OCI-LY1 (cell line): ENCODE data around the gene ZFYVE28.
A peak's percentile ranks its signal among the peaks of the same experiment; 100 is the strongest.

Experiments
- H2AFZ ChIP-seq: fragments of 200-600 bp; sonication (generic), shearing (Covaris generic); 2 replicates; pipeline ENCODE4 v1.6.0; 2014; ENCODE audit warnings: antibody characterized with exemption, mild to moderate bottlenecking, low read length
- H3F3A ChIP-seq: fragments of 200-600 bp; sonication (generic), shearing (Covaris generic); 2 replicates; pipeline ENCODE4 v1.6.0; 2014; ENCODE audit warnings: mild to moderate bottlenecking, antibody characterized with exemption, low read length, moderate library complexity; ENCODE audit not compliant: insufficient read depth
- H3K27ac ChIP-seq: fragments of 200-600 bp; sonication (generic); 2 replicates; pipeline ENCODE4 v1.5.1; 2014; ENCODE audit warnings: low read length, mixed run types, mild to moderate bottlenecking, low read depth; ENCODE audit not compliant: poor library complexity, severe bottlenecking
- H3K27me3 ChIP-seq: fragments of 200-600 bp; sonication (generic); 2 replicates; pipeline ENCODE4 v1.6.0; 2014; ENCODE audit warnings: antibody characterized with exemption, mild to moderate bottlenecking, low read length, moderate library complexity; ENCODE audit not compliant: insufficient read depth
- H3K36me3 ChIP-seq: fragments of 200-600 bp; sonication (generic); 2 replicates; pipeline ENCODE4 v1.6.1; 2014; ENCODE audit warnings: mild to moderate bottlenecking, antibody characterized with exemption, low read length, moderate library complexity, mixed read lengths; ENCODE audit not compliant: insufficient read depth
- H3K4me1 ChIP-seq: fragments of 200-600 bp; sonication (generic); 2 replicates; pipeline ENCODE4 v1.5.1; 2014; ENCODE audit warnings: mild to moderate bottlenecking, low read length, moderate library complexity; ENCODE audit not compliant: insufficient read depth, severe bottlenecking
- H3K4me2 ChIP-seq: fragments of 200-600 bp; sonication (generic), shearing (Covaris generic); 2 replicates; pipeline ENCODE4 v1.6.1; 2014; ENCODE audit warnings: low read length
- H3K4me3 ChIP-seq: fragments of 200-600 bp; sonication (generic); 2 replicates; pipeline ENCODE4 v1.5.1; 2014; ENCODE audit warnings: low read length, low read depth, mild to moderate bottlenecking, mixed read lengths; ENCODE audit not compliant: poor library complexity, severe bottlenecking
- H3K79me2 ChIP-seq: fragments of 200-600 bp; shearing (Covaris generic); 2 replicates; pipeline ENCODE4 v1.6.1; 2016; ENCODE audit warnings: mixed run types, low read length, mixed read lengths; ENCODE audit not compliant: insufficient read depth
- H3K9ac ChIP-seq: fragments of 200-600 bp; sonication (generic), shearing (Covaris generic); 2 replicates; pipeline ENCODE4 v1.6.1; 2014; ENCODE audit warnings: mild to moderate bottlenecking, low read length, mixed read lengths
- H3K9me2 ChIP-seq: fragments of 200-600 bp; sonication (generic), shearing (Covaris generic); 2 replicates; pipeline ENCODE4 v1.6.1; 2014; ENCODE audit warnings: low read depth, mild to moderate bottlenecking, low read length, mixed read lengths
- H3K9me3 ChIP-seq: fragments of 200-600 bp; shearing (Covaris generic); 2 replicates; pipeline ENCODE4 v1.6.1; 2014; ENCODE audit warnings: low read length, mixed read lengths
- H4K20me1 ChIP-seq: fragments of 200-600 bp; sonication (generic), shearing (Covaris generic); 2 replicates; pipeline ENCODE4 v1.6.0; 2016; ENCODE audit warnings: mild to moderate bottlenecking, low read length; ENCODE audit not compliant: insufficient read depth
- EZH2 ChIP-seq: fragments of 200-600 bp; sonication (generic), shearing (Covaris generic); IDR thresholded peaks from 2 replicates; pipeline ENCODE4 v1.8.0; 2017; ENCODE audit warnings: borderline replicate concordance, mixed run types, mild to moderate bottlenecking, antibody characterized with exemption, low read length, moderate library complexity, mixed read lengths
- TF ChIP-seq, protein P1 (sequence below): fragments of 200-600 bp; sonication (generic), shearing (Covaris generic); IDR thresholded peaks from 2 replicates; pipeline ENCODE4 v1.5.1; 2017; ENCODE audit warnings: mild to moderate bottlenecking, antibody characterized with exemption, low read length, moderate library complexity, mixed read lengths

Gene ZFYVE28

GRCh38 chr4:2295900-2296442 lies 122.5 kb downstream of the ZFYVE28 start:
- Histone ChIP-seq H3K9me3 (no peaks in the 10 kb centered on the region), H3K9ac (no peak overlapping the region; the same call in 1 of the 2 replicates), H3K4me1 (peaks cover 39% of the 10 kb centered on the region), H3K4me2 (peak overlapping the region; percentile 72; the same call in 1 of the 2 replicates), H3F3A (no peaks in the 10 kb centered on the region), H4K20me1 (no peaks in the 10 kb centered on the region), H3K27ac (peak overlapping the region; percentile 79), H3K36me3 (no peaks in the 10 kb centered on the region; the same call in 1 of the 2 replicates), H2AFZ (no peak overlapping the region), H3K79me2 (no peaks in the 10 kb centered on the region), H3K27me3 (no peaks in the 10 kb centered on the region), H3K9me2 (no peaks in the 10 kb centered on the region), H3K4me3 (no peak overlapping the region)
- TF ChIP-seq, protein P1, sequence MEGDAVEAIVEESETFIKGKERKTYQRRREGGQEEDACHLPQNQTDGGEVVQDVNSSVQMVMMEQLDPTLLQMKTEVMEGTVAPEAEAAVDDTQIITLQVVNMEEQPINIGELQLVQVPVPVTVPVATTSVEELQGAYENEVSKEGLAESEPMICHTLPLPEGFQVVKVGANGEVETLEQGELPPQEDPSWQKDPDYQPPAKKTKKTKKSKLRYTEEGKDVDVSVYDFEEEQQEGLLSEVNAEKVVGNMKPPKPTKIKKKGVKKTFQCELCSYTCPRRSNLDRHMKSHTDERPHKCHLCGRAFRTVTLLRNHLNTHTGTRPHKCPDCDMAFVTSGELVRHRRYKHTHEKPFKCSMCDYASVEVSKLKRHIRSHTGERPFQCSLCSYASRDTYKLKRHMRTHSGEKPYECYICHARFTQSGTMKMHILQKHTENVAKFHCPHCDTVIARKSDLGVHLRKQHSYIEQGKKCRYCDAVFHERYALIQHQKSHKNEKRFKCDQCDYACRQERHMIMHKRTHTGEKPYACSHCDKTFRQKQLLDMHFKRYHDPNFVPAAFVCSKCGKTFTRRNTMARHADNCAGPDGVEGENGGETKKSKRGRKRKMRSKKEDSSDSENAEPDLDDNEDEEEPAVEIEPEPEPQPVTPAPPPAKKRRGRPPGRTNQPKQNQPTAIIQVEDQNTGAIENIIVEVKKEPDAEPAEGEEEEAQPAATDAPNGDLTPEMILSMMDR, result no peak
- TF ChIP-seq EZH2, result no peak

DNA sequence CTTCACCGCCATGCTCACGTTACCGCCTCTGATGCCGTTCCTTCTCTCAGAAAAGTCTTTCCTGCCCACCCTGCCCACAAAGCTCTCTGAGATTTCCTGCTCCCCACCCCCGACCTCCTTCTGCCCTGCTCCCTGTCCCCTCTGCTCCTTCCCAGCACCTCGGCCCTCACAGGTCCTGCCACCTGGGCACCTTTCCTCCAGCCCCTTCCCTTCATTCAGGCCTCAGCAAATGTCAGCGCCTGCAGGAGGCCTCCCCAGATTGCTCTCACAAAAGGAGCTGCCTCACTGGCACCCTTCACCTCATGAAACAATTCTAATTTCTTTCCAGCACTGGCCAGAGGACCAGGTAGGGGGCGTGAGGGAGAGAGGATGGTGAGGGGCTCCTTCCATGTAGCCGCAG lies 122.9 kb downstream of the ZFYVE28 start:
- no peak overlapping the region for H3K9ac ChIP-seq
- no peak overlapping the region for H2AFZ ChIP-seq
- TF ChIP-seq, protein P1, result no peak
- TF ChIP-seq EZH2, result no peak
- no peak overlapping the region for H3K4me2 ChIP-seq
- no peaks in the 10 kb centered on the region for H3K27me3 ChIP-seq
- H3F3A ChIP-seq, result no peaks in the 10 kb centered on the region
- H3K27ac ChIP-seq, result no peak overlapping the region
- no peaks in the 10 kb centered on the region for H3K9me2 ChIP-seq
- no peaks in the 10 kb centered on the region; the same call in 1 of the 2 replicates for H3K36me3 ChIP-seq
- H3K4me1 ChIP-seq, result peaks cover 44% of the 10 kb centered on the region
- H3K79me2 ChIP-seq, result no peaks in the 10 kb centered on the region
- no peaks in the 10 kb centered on the region for H3K9me3 ChIP-seq
- no peaks in the 10 kb centered on the region for H4K20me1 ChIP-seq
- H3K4me3 ChIP-seq, result no peak overlapping the region

- H3K9me3 ChIP-seq, result no peaks in the 10 kb centered on the region
- H3K9me2 ChIP-seq, result no peaks in the 10 kb centered on the region
- no peaks in the 10 kb centered on the region for H3K27me3 ChIP-seq
- no peak overlapping the region for H3K4me2 ChIP-seq
- H3K27ac ChIP-seq, result no peak overlapping the region
- no peaks in the 10 kb centered on the region for H3F3A ChIP-seq
- no peaks in the 10 kb centered on the region for H3K79me2 ChIP-seq
- H3K4me1 ChIP-seq, result peaks cover 34% of the 10 kb centered on the region
- no peaks in the 10 kb centered on the region for H4K20me1 ChIP-seq
- no peaks in the 10 kb centered on the region; the same call in 1 of the 2 replicates for H3K36me3 ChIP-seq
- H3K4me3 ChIP-seq, result no peak overlapping the region
- TF ChIP-seq, protein P1, result no peak
- TF ChIP-seq EZH2, result no peak
- no peak overlapping the region for H3K9ac ChIP-seq
- H2AFZ ChIP-seq, result no peak overlapping the region
Observed at GRCh38 chr4:2292646-2293108, 125.8 kb downstream of the ZFYVE28 start.
